Stomach smooth muscle (tissue), 2 donors: ENCODE results near the gene CSNK1G1.
A peak's percentile ranks its signal among the peaks of the same experiment; 100 is the strongest.
"Not testable (repeated sequence)": the region's sequence is repeated elsewhere in the genome, so short reads cannot be mapped to it uniquely, and the experiment has no call there.

Source experiments
- H3K27ac ChIP-seq: one replicate; pipeline ENCODE4 v1.7.0; 2013; ENCODE audit warnings: mild to moderate bottlenecking, low read length, inconsistent platforms
- H3K27me3 ChIP-seq, 2 donors: one replicate each; pipeline ENCODE4 v1.7.0; 2013; ENCODE audit warnings: low read length in 2 of 2; ENCODE audit not compliant: insufficient read depth in 2 of 2, control insufficient read depth in 1 of 2
- H3K36me3 ChIP-seq, 2 donors: one replicate each; pipeline ENCODE4 v1.7.0; 2013; ENCODE audit warnings: low read length in 2 of 2; ENCODE audit not compliant: control insufficient read depth in 2 of 2, insufficient read depth in 2 of 2
- H3K4me1 ChIP-seq: one replicate; pipeline ENCODE4 v1.7.0; 2013; ENCODE audit warnings: low read length; ENCODE audit not compliant: control insufficient read depth, insufficient read depth
- H3K4me3 ChIP-seq, 2 donors: one replicate each; pipeline ENCODE4 v1.7.0; 2013; ENCODE audit warnings: low read length in 2 of 2
- H3K9ac ChIP-seq, 2 donors: one replicate each; pipeline ENCODE4 v1.7.0; 2013; ENCODE audit warnings: low read length in 2 of 2, mild to moderate bottlenecking in 1 of 2
- H3K9me3 ChIP-seq, 2 donors: one replicate each; pipeline ENCODE4 v1.7.0; 2013; ENCODE audit warnings: low read length in 2 of 2; ENCODE audit not compliant: control insufficient read depth in 2 of 2
- donor health status: healthy.
- donor health status: Pancreatic carcinoma.

CSNK1G1 gene

GRCh38 chr15:64380130-64380870, 24.3 kb upstream of the CSNK1G1 start:
- H3K4me1 ChIP-seq, H3K36me3 ChIP-seq, H3K27ac ChIP-seq, H3K9me3 ChIP-seq, H3K9ac ChIP-seq, H3K27me3 ChIP-seq: not testable (repeated sequence)
- peak overlapping the region in 1 of 2 donors; percentile 80 for H3K4me3 ChIP-seq

- H3K36me3 ChIP-seq, result no peaks in the 10 kb centered on the region
- H3K4me3 ChIP-seq, result no peak overlapping the region
These were observed 23.4 kb upstream of the CSNK1G1 start for GRCh38 chr15:64379216-64379960.

GRCh38 chr15:64373360-64373759, 17.4 kb upstream of the CSNK1G1 start:
- no peaks in the 10 kb centered on the region for H3K36me3 ChIP-seq
- H3K27ac ChIP-seq, result no peak overlapping the region
- H3K4me1 ChIP-seq, result no peaks in the 10 kb centered on the region
- H3K4me3 ChIP-seq, result no peak overlapping the region
- H3K9me3 ChIP-seq, result no peaks in the 10 kb centered on the region
- H3K27me3 ChIP-seq, result no peaks in the 10 kb centered on the region
- no peak overlapping the region for H3K9ac ChIP-seq

More at GRCh38 chr15:64379216-64379960, 23.4 kb upstream of the CSNK1G1 start:
- Histone ChIP-seq H3K27ac (no peak overlapping the region), H3K9me3 (no peaks in the 10 kb centered on the region), H3K9ac (no peak overlapping the region), H3K4me1 (peaks cover 8% of the 10 kb centered on the region), H3K27me3 (no peaks in the 10 kb centered on the region)

- H3K4me3 ChIP-seq, H3K9ac ChIP-seq, H3K4me1 ChIP-seq, H3K27me3 ChIP-seq, H3K27ac ChIP-seq, H3K36me3 ChIP-seq, H3K9me3 ChIP-seq: not testable (repeated sequence)
These were observed 15.4 kb upstream of the CSNK1G1 start for GRCh38 chr15:64371383-64371782.

- no peak overlapping the region for H3K9ac ChIP-seq
- no peaks in the 10 kb centered on the region for H3K9me3 ChIP-seq
- no peak overlapping the region for H3K4me3 ChIP-seq
- H3K36me3 ChIP-seq, result no peaks in the 10 kb centered on the region
- no peak overlapping the region for H3K27ac ChIP-seq
- no peaks in the 10 kb centered on the region for H3K4me1 ChIP-seq
- H3K27me3 ChIP-seq, result no peaks in the 10 kb centered on the region
These were observed 13.2 kb upstream of the CSNK1G1 start for GRCh38 chr15:64369078-64369607.

- H3K27ac ChIP-seq, result no peak overlapping the region
- no peaks in the 10 kb centered on the region for H3K36me3 ChIP-seq
- H3K9ac ChIP-seq, result no peak overlapping the region
- no peaks in the 10 kb centered on the region for H3K9me3 ChIP-seq
- H3K4me3 ChIP-seq, result no peak overlapping the region
- peaks cover 3% of the 10 kb centered on the region for H3K4me1 ChIP-seq
- no peaks in the 10 kb centered on the region for H3K27me3 ChIP-seq
These were observed 5.3 kb upstream of the CSNK1G1 start for GRCh38 chr15:64361259-64361658.

GRCh38 chr15:64356710-64357040, 702 bp upstream of the CSNK1G1 start:
- no peaks in the 10 kb centered on the region for H3K27me3 ChIP-seq
- no peaks in the 10 kb centered on the region for H3K9me3 ChIP-seq
- no peaks in the 10 kb centered on the region for H3K36me3 ChIP-seq
- H3K4me3 ChIP-seq, result peak overlapping the region; percentile 75 to 92
- peak overlapping the region; percentile 12 to 81 for H3K9ac ChIP-seq
- H3K4me1 ChIP-seq, result peaks cover 3% of the 10 kb centered on the region
- no peak overlapping the region for H3K27ac ChIP-seq

GRCh38 chr15:64355348-64355943, 527 bp downstream of the CSNK1G1 start:
- Histone ChIP-seq H3K36me3 (no peaks in the 10 kb centered on the region), H3K9ac (peak overlapping the region; percentile 76 to 80), H3K27ac (peak overlapping the region; percentile 46), H3K4me3 (peak overlapping the region; percentile 75 to 92), H3K27me3 (no peaks in the 10 kb centered on the region), H3K4me1 (peaks cover 3% of the 10 kb centered on the region), H3K9me3 (no peaks in the 10 kb centered on the region)

- Histone ChIP-seq H3K9me3 (no peaks in the 10 kb centered on the region), H3K27me3 (no peaks in the 10 kb centered on the region), H3K4me1 (peaks cover 3% of the 10 kb centered on the region), H3K27ac (no peak overlapping the region), H3K36me3 (no peaks in the 10 kb centered on the region), H3K4me3 (peak overlapping the region; percentile 75 to 92), H3K9ac (peak overlapping the region; percentile 76 to 80)
These were observed 1.2 kb downstream of the CSNK1G1 start for GRCh38 chr15:64354688-64355344.

- Histone ChIP-seq H3K4me1 (no peaks in the 10 kb centered on the region), H3K27me3 (no peaks in the 10 kb centered on the region), H3K9ac (no peak overlapping the region), H3K27ac (no peak overlapping the region), H3K36me3 (no peaks in the 10 kb centered on the region), H3K9me3 (no peaks in the 10 kb centered on the region), H3K4me3 (no peak overlapping the region)
These were observed 4.7 kb downstream of the CSNK1G1 start for GRCh38 chr15:64351265-64351664.
